HG03565 (cell line): ENCODE data around the gene RPL28.

Experiments used
- ATAC-seq: cut with Tn5 transposase; IDR thresholded peaks from one replicate; pipeline ENCODE4 v1.9.1; 2021; ENCODE audit warnings: mild to moderate bottlenecking, moderate library complexity; ENCODE audit not compliant: unreplicated experiment

RPL28 gene

GRCh38 chr19:55385724-55386492 is at the start of gene RPL28:
RPL28 (plus strand) TSS chr19:55385932; CDS start chr19:55386358, 426 bp downstream.
- ATAC-seq = peak; percentile 70

GRCh38 chr19:55336101-55336500 is 49.6 kb upstream of the RPL28 start:
- ATAC-seq = no peak

- peak; percentile 77 for ATAC-seq
These were observed 46.4 kb upstream of the RPL28 start, which contains the start of gene KMT5C for GRCh38 chr19:55339105-55339888. KMT5C (plus strand) TSS chr19:55339876; CDS start chr19:55341937, 2,061 bp downstream.

GRCh38 chr19:55339889-55340783 is 45.6 kb upstream of the RPL28 start:
- ATAC-seq = no peak

GRCh38 chr19:55340784-55341147 is 45.0 kb upstream of the RPL28 start:
- no peak for ATAC-seq

GRCh38 chr19:55341171-55341588 is 44.6 kb upstream of the RPL28 start:
- no peak for ATAC-seq

GRCh38 chr19:55341595-55342531 is 43.9 kb upstream of the RPL28 start:
- no peak for ATAC-seq

- no peak for ATAC-seq
These were observed 41.3 kb upstream of the RPL28 start for GRCh38 chr19:55344444-55344843.

GRCh38 chr19:55345101-55345817 is 40.5 kb upstream of the RPL28 start:
- no peak for ATAC-seq

GRCh38 chr19:55345818-55346724 is 39.7 kb upstream of the RPL28 start:
- ATAC-seq = no peak

- ATAC-seq = no peak
These were observed 38.8 kb upstream of the RPL28 start for GRCh38 chr19:55346725-55347441.

GRCh38 chr19:55347442-55348009 is 38.2 kb upstream of the RPL28 start:
- ATAC-seq = no peak

GRCh38 chr19:55348317-55349034 is 37.3 kb upstream of the RPL28 start:
- ATAC-seq = no peak

- ATAC-seq = no peak
These were observed 35.0 kb upstream of the RPL28 start for GRCh38 chr19:55350620-55351315.

GRCh38 chr19:55352040-55352439 is 33.7 kb upstream of the RPL28 start:
- ATAC-seq = no peak

- no peak for ATAC-seq
These were observed 33.1 kb upstream of the RPL28 start for GRCh38 chr19:55352549-55353145.
